NCI-H128 (cell line): ENCODE results near the gene SRC.

Experiments used
- DNase-seq: peaks from one replicate; lab custom pipeline; 2025; ENCODE audit not compliant: unreplicated experiment; lab: John Stamatoyannopoulos, UW

Gene SRC

DNA sequence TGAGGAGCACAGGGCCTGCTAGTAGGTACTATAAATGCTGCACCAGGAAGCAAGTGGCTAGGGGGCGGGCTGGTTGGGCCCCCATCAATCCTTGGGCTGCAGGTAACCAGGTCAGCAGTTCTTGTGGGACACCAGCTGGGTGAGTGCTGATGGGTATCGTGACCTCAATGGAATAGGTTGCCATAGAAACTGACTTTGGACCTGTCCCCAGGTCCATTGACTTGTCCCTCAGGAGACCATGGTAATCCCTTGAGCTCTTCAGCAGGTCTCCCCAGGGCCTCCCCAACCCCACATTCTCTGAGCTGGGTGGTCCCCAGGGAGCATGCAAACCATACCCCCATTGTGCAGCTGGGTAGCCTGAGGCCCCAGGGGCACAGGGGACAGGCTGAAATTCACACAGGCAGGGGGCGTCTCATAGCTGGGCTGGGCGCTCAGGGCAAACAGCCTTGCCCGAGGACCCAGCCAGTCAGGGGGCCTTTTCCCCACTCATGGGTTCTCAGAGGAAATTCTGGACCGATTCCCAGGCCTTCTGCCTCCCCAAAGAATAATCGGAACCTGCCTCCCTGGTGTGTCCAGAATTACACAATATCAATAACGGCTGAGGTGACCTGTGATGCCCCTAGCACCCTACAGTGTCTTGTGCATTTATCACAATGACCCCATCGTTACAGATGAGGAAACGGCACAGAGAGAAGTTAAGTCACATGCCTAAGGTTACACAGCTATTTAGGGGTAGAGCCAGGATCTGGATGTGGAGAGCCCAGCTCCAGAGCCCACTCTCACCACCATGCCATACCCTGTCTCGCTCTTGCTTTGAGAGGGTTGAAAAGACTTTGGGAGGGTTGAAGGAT, 35.9 kb downstream of the SRC start:
- DNase-seq, result no peak

DNA sequence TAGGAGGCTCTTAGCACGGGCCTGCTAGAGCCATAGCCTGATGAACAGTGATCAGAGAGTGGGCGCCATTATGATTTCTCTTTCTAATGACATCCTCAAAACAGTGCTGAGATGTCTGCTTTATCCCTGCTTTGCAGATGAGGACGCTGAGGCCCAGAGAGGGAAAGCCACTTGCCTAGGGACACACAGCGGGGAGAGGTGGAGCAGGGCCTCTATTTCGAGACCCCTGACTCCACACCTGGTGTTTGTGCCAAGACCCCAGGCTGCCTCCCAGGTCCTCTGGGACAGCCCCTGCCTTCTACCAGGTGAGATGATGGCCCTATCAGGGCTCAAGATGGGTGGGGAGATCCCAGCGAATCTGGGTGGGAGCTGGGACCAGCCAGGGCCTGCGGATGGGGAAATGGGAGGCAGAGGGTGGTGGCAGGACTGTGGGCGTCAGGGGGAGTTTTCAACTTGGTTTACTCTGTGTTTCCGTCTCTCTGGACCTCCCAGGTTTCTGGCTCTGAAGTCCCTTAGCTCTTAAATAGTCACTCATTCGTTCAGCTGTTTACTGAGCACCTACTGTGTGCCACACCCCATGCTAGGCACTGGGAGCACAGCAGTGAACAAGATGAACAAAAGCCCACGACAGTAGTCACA, 36.7 kb downstream of the SRC start:
- DNase-seq, result no peak

DNA sequence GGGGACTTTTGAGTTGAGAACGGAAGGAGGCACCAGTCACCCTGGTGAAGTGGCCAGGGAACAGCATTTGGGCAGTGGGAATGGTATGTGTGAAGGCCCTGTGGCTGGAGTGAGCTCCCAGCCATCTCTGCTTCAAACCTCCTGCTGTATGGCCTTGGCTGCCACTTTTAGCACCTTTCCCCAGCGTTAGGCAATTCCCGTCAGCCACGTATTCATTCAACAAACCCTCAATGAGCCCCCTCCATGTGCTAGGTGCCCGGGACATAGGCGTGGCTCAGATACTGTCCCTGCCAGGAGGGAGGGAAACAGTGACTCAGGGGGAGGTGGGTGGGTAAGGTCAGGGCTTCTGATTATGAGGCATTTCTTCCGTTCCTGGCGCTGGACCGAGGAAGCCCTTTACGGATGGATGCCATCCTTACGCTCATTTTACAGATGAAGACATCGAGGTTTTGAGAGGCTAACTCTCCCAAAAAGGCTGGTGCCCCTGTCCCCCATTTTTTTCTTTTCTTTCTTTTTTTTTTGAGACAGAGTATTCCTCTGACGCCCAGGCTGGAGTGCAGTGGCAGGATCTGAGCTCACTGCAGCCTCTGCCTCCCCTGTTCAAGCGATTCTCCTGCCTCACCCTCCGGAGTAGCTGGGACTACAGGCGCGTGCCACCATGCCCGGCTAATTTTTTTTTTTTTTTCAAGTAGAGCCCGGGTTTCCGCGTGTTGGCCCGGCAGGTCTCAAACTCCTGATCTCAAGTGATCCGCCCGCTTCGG, 37.5 kb downstream of the SRC start:
- no peak for DNase-seq

DNA sequence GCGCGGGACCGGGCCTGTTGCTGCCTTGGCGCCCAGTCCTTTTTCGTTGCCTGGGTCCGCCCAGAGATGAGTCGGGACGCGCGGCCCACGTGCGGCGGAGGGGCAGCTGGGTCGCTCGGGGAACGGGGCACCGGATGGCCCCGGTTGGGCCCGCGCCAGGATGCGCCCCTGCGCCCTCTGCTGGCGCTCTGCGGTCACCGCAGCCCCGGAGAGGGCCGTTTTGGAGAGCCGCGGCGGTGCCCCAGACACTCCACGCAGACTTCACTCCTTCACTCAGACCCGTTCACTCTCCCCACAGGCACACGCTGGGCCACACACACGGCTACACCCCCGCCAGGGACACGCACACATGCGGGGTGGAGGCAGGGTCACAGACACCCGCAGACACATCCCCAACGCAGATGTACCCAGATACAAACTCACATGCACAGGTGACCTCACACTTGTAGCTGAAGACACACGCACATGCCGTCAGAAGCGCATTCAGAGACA, 38.8 kb downstream of the SRC start:
- no peak for DNase-seq

DNA sequence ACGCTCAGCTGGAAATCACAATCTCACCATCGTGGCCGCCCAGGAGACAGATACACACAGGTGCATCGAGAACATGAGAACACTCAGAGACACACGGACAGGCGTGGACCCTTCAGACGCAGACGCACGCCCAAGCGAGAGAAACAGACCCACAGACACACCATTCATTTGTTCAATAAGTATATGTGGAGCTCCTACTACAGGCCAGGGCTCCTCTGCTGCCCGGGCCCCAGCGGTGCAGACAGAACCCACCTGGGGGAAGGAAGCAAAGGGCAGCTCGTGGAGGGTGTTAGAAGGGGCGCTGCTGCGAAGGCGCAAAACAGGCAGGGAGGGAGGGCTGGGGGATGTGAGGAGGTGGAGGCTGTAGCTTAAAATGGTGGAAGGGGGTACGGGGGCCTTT, 39.2 kb downstream of the SRC start:
- DNase-seq, result no peak

DNA sequence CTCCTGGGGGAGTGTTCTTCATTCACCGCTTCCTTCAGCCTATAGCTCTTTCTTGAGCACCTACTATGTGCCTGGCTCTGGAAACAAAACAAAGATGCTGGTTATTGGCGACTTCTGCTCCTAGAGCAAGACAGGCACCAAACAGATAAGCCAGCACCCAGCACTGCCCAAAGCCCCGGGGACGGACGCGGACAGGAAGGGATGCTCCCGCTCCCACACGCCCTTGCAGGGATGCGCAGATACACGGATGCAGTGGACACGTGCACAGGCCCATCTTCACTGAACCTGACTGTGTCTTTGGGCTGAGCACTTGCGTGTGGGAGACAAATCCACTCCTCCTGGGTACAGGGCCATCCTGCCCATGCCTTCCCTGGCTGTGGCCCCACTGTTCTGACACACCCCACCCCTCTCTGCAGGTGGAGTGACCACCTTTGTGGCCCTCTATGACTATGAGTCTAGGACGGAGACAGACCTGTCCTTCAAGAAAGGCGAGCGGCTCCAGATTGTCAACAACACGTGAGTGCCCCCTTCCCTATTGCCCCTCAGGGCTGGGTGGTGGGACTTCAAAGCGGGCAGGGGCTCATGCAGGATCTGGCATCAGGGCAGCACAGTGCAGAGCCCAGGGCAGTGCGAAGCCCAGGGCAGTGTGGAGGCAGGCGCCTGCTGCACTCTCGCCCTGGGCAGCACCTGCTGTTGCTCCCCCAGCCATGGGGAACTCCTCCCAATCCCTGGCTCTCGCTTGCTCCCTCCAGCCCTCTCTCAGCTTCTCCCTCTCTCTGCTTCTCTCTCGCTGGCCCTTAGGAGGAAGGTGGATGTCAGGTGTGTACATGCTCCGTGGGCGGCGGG, 39.9 kb downstream of the SRC start:
- no peak for DNase-seq

DNA sequence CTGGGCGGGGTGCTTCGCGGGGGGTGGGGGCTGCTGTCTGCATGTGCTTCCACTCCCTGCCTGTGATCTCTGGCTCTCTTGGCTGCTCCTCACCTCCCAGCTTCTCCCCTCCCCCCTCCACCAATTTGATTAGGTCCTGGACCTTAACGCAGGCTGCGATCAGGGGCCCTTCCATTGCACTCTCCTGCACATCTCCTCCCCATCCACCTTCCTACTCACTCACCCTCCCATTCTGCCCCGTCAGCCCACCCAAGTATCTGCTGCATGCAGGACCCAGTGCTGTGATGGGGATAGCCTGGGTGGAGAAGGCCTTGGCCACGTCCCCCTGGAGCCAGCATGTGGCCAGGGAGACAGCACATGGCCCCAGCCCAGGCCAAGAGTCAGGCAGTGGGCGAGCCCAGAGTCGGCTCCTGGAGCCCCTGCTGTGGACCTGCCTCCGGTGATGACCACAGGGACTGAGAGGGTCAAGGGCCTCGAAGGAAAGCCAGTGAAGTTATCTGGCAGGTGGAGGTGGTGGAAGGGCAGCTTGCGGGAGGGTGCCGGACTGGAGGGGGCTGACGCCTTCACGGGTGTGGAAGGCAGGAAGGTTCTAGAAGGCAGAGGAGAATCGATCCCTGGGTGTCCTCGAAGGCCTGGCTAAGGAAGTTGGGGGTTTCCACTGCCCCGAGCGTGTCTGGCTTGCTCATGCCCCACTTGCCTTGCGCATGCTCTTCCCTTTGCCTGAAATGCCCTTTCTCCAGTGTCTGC, 40.7 kb downstream of the SRC start:
- no peak for DNase-seq

DNA sequence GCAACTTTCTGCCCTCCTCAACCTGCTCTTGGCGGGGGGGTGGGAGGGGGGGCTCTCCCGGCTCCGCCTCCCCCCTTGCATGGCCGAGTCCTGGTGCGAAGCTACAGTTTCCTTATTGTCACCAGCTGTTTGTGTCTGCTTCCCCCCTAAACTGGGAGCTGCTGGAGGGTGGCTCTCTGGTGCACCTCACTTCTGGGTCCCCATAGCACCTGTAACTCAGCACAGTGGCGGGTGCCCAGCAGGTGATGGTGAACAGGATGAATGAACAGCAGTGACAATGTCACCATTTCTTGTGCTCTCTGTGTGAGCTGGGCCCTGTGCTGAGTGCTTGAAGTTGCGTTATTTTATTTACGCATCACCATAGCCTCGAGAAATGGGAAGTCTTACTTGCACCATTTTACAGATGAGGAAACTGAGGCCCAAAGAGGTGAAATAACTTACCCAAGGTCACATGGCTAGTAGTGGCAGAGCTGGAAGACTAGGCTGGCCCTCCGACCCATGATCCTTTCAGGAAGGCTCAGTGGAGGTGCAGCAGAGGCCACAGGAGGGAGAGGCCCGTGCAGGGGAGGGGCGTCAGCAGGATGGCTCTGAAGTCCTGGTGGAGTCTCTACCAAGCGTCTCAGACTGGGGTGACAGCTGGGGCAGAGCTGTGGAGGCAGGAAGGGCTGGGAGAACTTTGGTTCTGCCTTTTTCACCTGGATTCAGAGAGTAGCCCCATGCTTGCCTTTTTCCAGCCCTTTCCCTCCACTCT, 41.8 kb downstream of the SRC start:
- DNase-seq, result no peak

DNA sequence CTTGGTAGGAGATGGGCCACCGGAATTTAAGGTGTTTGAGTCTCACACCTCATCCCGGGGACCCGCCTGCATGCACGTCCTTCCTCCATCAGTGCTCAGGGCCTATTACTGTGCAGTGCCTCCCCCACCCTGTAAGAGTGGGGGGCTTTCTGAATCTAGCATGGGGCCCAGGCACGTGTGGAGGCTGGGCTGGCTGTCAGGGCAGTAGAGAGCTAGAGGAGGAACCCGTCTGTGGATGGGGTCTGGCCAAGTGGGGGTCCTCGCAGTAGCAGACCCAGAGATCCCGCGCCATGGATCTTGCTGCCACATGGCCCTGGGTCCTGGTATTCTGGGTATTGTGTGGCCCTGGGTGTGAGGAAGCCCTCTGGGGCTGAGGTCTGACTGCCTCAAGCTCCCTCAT, 42.9 kb downstream of the SRC start:
- DNase-seq, result no peak

DNA sequence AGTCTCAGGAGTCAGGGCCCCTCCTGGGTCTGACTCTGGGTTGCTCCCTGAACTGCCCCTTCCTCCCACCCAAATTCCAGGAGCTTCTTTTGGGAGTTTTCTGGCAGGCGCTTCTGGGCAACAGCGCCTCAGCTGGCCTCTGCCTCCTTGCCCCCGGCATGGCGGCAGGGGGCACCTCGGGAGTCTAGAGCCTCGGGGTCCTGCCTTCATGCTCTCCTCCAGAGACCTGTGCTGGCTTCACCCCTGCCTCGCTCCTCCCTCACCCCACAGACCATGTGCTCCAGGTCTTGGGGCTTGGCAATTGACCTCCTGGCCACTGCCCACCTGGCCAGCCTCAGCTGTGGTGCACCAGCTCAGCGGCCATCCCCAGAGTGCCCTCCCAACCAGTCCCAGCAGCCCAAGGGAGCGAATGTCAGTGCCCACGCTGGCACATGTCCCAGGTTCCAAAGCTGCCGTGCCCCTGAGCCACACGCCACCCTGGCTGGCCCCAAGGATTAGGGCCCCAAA, 43.4 kb downstream of the SRC start:
- no peak for DNase-seq

DNA sequence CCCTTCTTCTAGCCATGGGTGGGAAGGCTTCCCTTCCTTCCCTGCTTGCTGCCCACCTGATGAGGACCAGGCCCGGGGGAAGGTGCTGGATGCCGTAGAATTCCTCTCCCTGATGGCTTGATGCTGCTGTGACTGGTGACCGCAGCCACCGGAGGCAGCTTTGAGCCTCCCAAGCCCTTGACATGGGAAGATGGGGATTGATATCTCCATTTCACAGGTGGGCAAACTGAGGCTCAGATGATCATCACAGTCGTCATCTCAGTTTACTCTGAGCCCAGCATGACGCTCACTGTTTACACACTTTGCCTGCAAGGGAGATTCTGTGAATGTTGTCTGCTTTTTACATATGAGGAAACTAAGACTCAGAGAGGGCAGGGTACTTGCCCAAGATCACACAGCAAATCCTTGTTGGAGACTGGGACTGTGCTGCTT, 43.9 kb downstream of the SRC start:
- DNase-seq, result no peak

DNA sequence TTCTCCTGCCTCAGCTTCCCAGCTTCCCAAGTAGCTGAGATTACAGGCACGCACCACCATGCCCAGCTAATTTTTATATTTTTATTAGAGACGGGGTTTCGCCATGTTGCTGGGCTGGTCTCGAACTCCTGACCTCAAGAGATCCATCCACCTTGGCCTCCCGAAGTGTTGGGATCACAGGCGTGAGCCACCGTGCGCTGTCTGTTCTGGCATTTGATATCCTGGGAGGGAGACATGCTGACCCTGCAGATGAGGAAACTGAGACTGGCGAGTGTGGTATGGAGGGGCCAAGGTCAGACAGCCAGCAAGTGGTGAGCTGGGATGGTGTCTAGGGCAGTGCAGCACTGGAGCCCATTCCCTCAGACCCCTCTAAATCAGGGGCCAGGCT, 44.6 kb downstream of the SRC start:
- no peak for DNase-seq

DNA sequence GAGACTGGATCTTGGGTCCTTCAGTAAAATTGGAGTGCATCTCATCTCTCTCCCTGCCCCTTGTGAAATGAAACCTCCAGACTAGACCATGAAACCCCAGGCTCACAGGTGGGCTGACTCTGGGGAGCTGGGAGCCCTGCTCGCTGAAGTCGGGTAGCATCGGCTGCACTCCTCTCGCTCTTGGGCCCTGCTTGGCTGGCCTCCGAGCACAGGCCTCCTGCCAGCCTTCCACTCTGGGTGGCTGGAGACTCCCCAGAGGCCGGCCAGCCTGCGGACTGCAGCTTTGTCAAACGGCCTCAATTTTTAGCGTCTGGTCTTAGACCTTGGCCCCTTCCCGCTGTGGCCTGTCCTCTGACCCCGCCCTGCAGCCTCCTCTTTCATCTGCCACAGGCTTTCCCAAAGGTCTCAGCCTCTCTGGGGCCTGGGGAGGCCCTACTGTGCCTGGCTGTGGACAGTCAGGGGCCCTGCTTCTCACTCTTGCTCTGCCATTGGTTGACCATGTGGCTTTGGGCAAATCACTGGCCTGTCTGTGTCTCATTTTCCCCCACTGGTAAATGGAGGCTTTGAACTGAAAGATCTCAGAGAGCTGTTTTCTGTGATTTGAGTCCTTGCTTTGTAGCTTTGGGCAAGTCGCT, 45.1 kb downstream of the SRC start:
- no peak for DNase-seq

DNA sequence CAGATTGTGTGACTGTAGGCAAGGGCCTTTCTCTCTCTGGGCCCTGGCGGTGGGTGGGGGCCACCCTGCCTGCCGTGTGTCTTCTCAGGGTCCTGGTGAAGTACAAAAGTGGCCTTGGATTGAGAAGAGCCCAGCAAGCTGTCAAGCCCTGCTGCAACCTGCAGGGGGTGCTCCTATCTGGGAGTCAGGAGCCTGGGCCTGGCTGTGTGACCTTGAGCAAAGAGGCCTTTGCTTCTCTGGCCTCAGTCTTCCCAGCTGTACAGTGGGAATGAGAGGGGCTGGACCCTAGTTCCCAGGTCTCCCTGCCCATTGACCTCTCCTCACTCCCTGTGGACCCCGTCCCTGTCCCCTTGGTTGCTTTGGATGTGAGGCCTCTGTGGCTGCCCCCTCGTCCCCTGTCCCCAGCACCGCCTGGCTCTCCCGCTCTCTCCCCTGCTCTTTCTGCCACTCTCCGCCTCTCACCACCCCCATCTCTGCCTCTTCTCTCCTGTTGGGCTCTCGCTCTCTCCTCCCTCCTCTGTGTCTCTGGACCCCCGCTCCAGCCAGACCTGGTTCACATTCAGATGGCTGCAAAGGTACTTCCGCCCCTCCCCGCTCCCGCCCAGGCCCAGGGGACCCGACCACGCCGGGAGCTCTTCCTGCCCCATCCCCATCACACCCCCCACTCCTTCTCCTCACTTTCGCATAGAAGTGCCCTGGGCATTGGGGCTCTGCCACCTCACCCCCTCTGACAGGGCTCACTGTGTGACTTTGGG, 46.7 kb downstream of the SRC start:
- no peak for DNase-seq

DNA sequence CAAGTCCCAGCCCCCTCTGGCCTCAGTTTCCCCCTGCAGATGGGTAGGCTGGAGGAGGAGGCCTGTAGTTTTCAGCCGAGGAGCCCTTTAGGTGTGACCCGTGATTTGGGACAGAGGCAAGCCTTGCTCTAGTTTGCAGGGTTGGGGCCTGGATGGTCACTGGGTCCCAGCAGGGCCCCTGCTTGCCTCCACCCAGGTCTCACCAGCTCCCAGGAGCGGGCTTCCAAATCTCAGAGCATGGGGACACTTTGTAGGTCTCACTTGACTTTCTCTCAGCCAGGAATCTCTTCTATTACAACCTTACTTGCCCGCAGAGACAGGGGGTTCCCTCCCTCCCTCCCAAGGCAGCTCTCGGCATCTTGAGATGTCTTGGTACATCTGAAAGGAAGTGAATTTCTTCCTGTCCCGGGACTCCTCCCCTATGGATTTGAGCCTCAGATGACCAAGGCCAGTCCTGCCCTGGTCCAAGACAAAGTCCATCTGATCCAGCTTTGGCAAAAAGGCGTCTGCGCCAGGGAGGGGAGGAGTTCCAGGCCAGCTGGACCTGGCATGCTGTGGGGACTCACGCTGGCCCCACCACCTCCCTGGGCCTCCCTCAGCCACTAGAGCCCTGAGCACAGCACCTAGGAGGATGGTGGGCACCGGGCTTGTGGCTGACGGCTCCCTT, 47.4 kb downstream of the SRC start:
- no peak for DNase-seq

DNA sequence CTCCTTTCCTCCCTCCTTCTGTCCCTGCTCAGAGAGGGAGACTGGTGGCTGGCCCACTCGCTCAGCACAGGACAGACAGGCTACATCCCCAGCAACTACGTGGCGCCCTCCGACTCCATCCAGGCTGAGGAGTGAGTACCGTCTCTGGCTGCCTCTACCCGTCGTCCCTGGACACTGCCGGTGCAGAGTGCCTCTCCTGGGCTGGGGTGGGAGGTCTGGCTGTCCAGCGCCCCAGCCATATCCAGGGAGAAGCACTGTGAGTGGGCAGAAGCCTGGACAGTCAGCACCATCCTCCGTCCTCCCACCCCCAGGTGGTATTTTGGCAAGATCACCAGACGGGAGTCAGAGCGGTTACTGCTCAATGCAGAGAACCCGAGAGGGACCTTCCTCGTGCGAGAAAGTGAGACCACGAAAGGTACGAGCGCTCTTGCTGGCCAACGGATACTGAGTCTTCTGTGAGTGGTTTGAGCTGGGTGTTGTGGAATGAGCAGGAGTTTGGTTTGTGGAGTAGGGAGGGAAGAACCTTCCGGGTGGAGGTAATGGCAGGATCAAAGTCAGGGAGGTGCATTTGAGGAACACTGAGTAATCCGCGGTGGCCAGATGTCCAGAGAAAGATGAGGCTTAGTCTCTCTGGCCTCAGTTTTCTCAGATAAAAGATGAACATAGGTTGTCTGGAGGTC, 48.1 kb downstream of the SRC start:
- no peak for DNase-seq
